GM19240 (cell line): ENCODE results near the gene STXBP5L.
"Not testable (repeated sequence)": the region's sequence is repeated elsewhere in the genome, so short reads cannot be mapped to it uniquely, and the experiment has no call there.

Experiments used
- DNase-seq: peaks from one replicate; pipeline ENCODE4 v3.0.0; 2011; ENCODE audit warnings: low spot score; ENCODE audit not compliant: insufficient read length

STXBP5L gene

GRCh38 chr3:120908030-120908794 is at the start of gene STXBP5L:
STXBP5L (plus strand) TSS chr3:120908205; CDS start chr3:120909579, 1,374 bp downstream.
- DNase-seq = peak; percentile 14

- no peak for DNase-seq
Observed at GRCh38 chr3:120858521-120858920, 49.5 kb upstream of the STXBP5L start.

GRCh38 chr3:120864541-120864940 is 43.5 kb upstream of the STXBP5L start:
- DNase-seq = no peak

GRCh38 chr3:120875507-120875906 is 32.5 kb upstream of the STXBP5L start:
- no peak for DNase-seq

- DNase-seq = no peak
Observed at GRCh38 chr3:120875989-120876388, 32.0 kb upstream of the STXBP5L start.

- no peak for DNase-seq
Observed at GRCh38 chr3:120879411-120879810, 28.6 kb upstream of the STXBP5L start.

- no peak for DNase-seq
Observed at GRCh38 chr3:120892921-120893320, 15.1 kb upstream of the STXBP5L start.

GRCh38 chr3:120894316-120895057 is 13.5 kb upstream of the STXBP5L start:
- DNase-seq = no peak

- DNase-seq = not testable (repeated sequence)
Observed at GRCh38 chr3:120901716-120902115, 6.3 kb upstream of the STXBP5L start.

GRCh38 chr3:120903221-120903620 is 4.8 kb upstream of the STXBP5L start:
- DNase-seq = no peak

GRCh38 chr3:120907659-120908029 is 361 bp upstream of the STXBP5L start:
- no peak for DNase-seq

- no peak for DNase-seq
Observed at GRCh38 chr3:120908795-120909601, 993 bp downstream of the STXBP5L start.

GRCh38 chr3:120909602-120909878 is 1.5 kb downstream of the STXBP5L start:
- DNase-seq = no peak

- DNase-seq = no peak
Observed at GRCh38 chr3:120926146-120926545, 18.1 kb downstream of the STXBP5L start.

- no peak for DNase-seq
Observed at GRCh38 chr3:120928991-120929390, 21.0 kb downstream of the STXBP5L start.

- no peak for DNase-seq
Observed at GRCh38 chr3:120931593-120931992, 23.6 kb downstream of the STXBP5L start.

- DNase-seq = no peak
Observed at GRCh38 chr3:120956143-120956542, 48.1 kb downstream of the STXBP5L start.

GRCh38 chr3:120982608-120983320 is 74.8 kb downstream of the STXBP5L start:
- DNase-seq = no peak

- DNase-seq = no peak
Observed at GRCh38 chr3:120983321-120983665, 75.3 kb downstream of the STXBP5L start.

GRCh38 chr3:120983841-120984240 is 75.8 kb downstream of the STXBP5L start:
- no peak for DNase-seq

- DNase-seq = no peak
Observed at GRCh38 chr3:120985242-120985641, 77.2 kb downstream of the STXBP5L start.

- DNase-seq = no peak
Observed at GRCh38 chr3:120988994-120989393, 81.0 kb downstream of the STXBP5L start.
